T-cell (primary cell): ENCODE data around the gene S100A4. TPM values are rescaled to one million over a fixed set of nuclear protein-coding genes. Genes with fewer than 3 reads are reported as not detected.
A peak's percentile ranks its signal among the peaks of the same experiment; 100 is the strongest.

Source experiments
- ATAC-seq, 4 experiments: fragments of 200-7000 bp in 3 of 4; fragments of 150-1000 bp in 1 of 4; cut with Tn5 transposase; replicated peaks in 1 of 4; 1 replicate in 3 of 4; 2 replicates in 1 of 4; pipeline ENCODE4 v1.10.0; 2021; ENCODE audit warnings: moderate library complexity in 3 of 4, mild to moderate bottlenecking in 2 of 4, moderate number of reproducible peaks in 1 of 4
- CTCF ChIA-PET, 2 donors: fragments of 300-600 bp; sonication (Branson Sonifier 250); formaldehyde crosslinking; loops; one replicate each; lab custom pipeline; 2022; ENCODE audit warnings: antibody characterized with exemption in 2 of 2; lab: Charles Lee
- POLR2A ChIA-PET, 2 donors: fragments of 300-600 bp; sonication (Branson Sonifier 250); formaldehyde crosslinking; loops; one replicate each; lab custom pipeline; 2022; ENCODE audit warnings: antibody characterized with exemption in 2 of 2; lab: Charles Lee
- DNase-seq, 35 experiments: peaks; one replicate each; pipeline versions ENCODE4 v3.0.0 to v3.0.0-alpha.2; 2013 to 2023
- H3K27ac ChIP-seq: one replicate; pipeline ENCODE4 v1.5.1; 2013; ENCODE audit warnings: low read length
- H3K27me3 ChIP-seq, 2 experiments: replicated peaks in 1 of 2; 1 replicate in 1 of 2; 2 replicates in 1 of 2; pipeline versions ENCODE4 v1.6.1 to v1.7.0; 2013; ENCODE audit warnings: low read length in 1 of 2, mixed read lengths in 1 of 2; ENCODE audit not compliant: control insufficient read depth in 2 of 2, insufficient read depth in 2 of 2; ENCODE audit errors: extremely low read depth in 1 of 2
- H3K36me3 ChIP-seq, 2 donors: 1 replicate in 1 of 2; 2 replicates in 1 of 2; pipeline versions ENCODE4 v1.6.1 to v1.7.0; 2013; ENCODE audit warnings: low read length in 1 of 2; ENCODE audit not compliant: control insufficient read depth in 2 of 2, insufficient read depth in 1 of 2; ENCODE audit errors: extremely low read depth in 1 of 2
- H3K4me1 ChIP-seq, 2 experiments: 1 replicate in 1 of 2; 2 replicates in 1 of 2; pipeline versions ENCODE4 v1.6.1 to v1.7.0; 2013; ENCODE audit warnings: low read length in 2 of 2, mixed read lengths in 1 of 2; ENCODE audit not compliant: insufficient read depth in 2 of 2, control insufficient read depth in 1 of 2; ENCODE audit errors: extremely low read depth in 1 of 2
- H3K4me3 ChIP-seq, 2 donors: 1 replicate in 1 of 2; 2 replicates in 1 of 2; pipeline versions ENCODE4 v1.5.1 to v1.7.0; 2013; ENCODE audit warnings: mild to moderate bottlenecking in 2 of 2, low read length in 1 of 2, moderate library complexity in 1 of 2; ENCODE audit not compliant: control insufficient read depth in 1 of 2; ENCODE audit errors: extremely low read depth in 1 of 2
- H3K9me3 ChIP-seq: 2 replicates; pipeline ENCODE4 v1.7.0; 2013
- H3K27ac Mint-ChIP-seq, 2 donors: one replicate each; pipeline ENCODE4 v1.8.0; 2020 to 2021; ENCODE audit warnings: mild to moderate bottlenecking in 2 of 2, mixed read lengths in 2 of 2
- H3K27me3 Mint-ChIP-seq, 2 donors: one replicate each; pipeline ENCODE4 v1.8.0; 2021 to 2022; ENCODE audit warnings: mixed read lengths in 2 of 2
- H3K36me3 Mint-ChIP-seq: one replicate; pipeline ENCODE4 v1.8.0; 2021; ENCODE audit warnings: mixed read lengths
- H3K4me1 Mint-ChIP-seq, 3 donors: one replicate each; pipeline ENCODE4 v1.8.0; 2020 to 2022; ENCODE audit warnings: mixed read lengths in 3 of 3, mild to moderate bottlenecking in 1 of 3
- H3K4me3 Mint-ChIP-seq, 3 donors: one replicate each; pipeline ENCODE4 v1.8.0; 2020 to 2022; ENCODE audit warnings: mild to moderate bottlenecking in 3 of 3, mixed read lengths in 3 of 3, moderate library complexity in 3 of 3
- H3K9me3 Mint-ChIP-seq, 3 donors: one replicate each; pipeline ENCODE4 v1.8.0; 2020 to 2022; ENCODE audit warnings: mixed read lengths in 3 of 3
- WGBS: methylation state at CpG from one replicate; pipeline ENCODE4 v1.1.5; 2013; ENCODE audit warnings: missing lambda C conversion rate; ENCODE audit not compliant: insufficient coverage; 5-methylcytosine and 5-hydroxymethylcytosine counted together
- total RNA-seq, 35 experiments: library from RNA in 6 of 35; stranded (reverse) in 6 of 35; fragments of 120-200 nt in 1 of 35; gene quantifications; one replicate each; pipeline versions ENCODE4 v1.2.1 to v1.2.4 and lab custom pipeline; 2013 to 2026

Gene S100A4
- total RNA-seq, 5 donors from 2014 or later (not counting 1 experiment from before 2014, with no cell fraction given): 297 to 698 (median 384) TPM

GRCh38 chr1:153506386-153506785 is 39.2 kb downstream of the S100A4 start:
- Histone ChIP-seq H3K36me3 (no peaks in the 10 kb centered on the region), H3K27ac (no peak overlapping the region), H3K4me3 (no peak overlapping the region), H3K27me3 (peaks cover 0 to 9% of the 10 kb centered on the region in 2 experiments), H3K4me1 (peaks cover 0 to 5% of the 10 kb centered on the region in 2 experiments), H3K9me3 (no peaks in the 10 kb centered on the region)
- H3K36me3 Mint-ChIP-seq: no peaks in the 10 kb centered on the region
- CTCF ChIA-PET: no interaction called here
- no peak overlapping the region for H3K4me3 Mint-ChIP-seq
- peaks cover 0 to 3% of the 10 kb centered on the region in 2 donors for H3K27me3 Mint-ChIP-seq
- no peak for DNase-seq
- POLR2A ChIA-PET: no interaction called here
- 96% methylated on average over 3 of the region's 5 CpGs for WGBS
- H3K27ac Mint-ChIP-seq: no peak overlapping the region
- peaks cover 4 to 7% (median 6%) of the 10 kb centered on the region in 3 donors for H3K4me1 Mint-ChIP-seq
- H3K9me3 Mint-ChIP-seq: no peaks in the 10 kb centered on the region
- ATAC-seq: no peak

GRCh38 chr1:153505576-153505975 is 40.0 kb downstream of the S100A4 start:
- H3K27ac Mint-ChIP-seq: no peak overlapping the region
- CTCF ChIA-PET: no interaction called here
- ATAC-seq: no peak
- no peak for DNase-seq
- H3K9me3 Mint-ChIP-seq: no peaks in the 10 kb centered on the region
- H3K36me3 Mint-ChIP-seq: no peaks in the 10 kb centered on the region
- peaks cover 0 to 3% of the 10 kb centered on the region in 2 donors for H3K27me3 Mint-ChIP-seq
- Histone ChIP-seq H3K36me3 (no peaks in the 10 kb centered on the region), H3K27me3 (peaks cover 0 to 11% of the 10 kb centered on the region in 2 experiments), H3K4me3 (no peak overlapping the region), H3K9me3 (no peaks in the 10 kb centered on the region), H3K4me1 (no peaks in the 10 kb centered on the region), H3K27ac (no peak overlapping the region)
- POLR2A ChIA-PET: no interaction called here
- no peak overlapping the region for H3K4me3 Mint-ChIP-seq
- H3K4me1 Mint-ChIP-seq: peaks cover 0 to 2% (median 0%) of the 10 kb centered on the region in 3 donors
- no CpG with 5 or more reads among the region's 1 CpG for WGBS

- no peaks in the 10 kb centered on the region for H3K36me3 Mint-ChIP-seq
- POLR2A ChIA-PET: no interaction called here
- no peaks in the 10 kb centered on the region for H3K4me1 Mint-ChIP-seq
- DNase-seq (no peak), ATAC-seq (no peak)
- no peaks in the 10 kb centered on the region for H3K4me1 ChIP-seq
- H3K4me3 ChIP-seq: no peak overlapping the region
- peaks cover 0 to 16% of the 10 kb centered on the region in 2 experiments for H3K27me3 ChIP-seq
- CTCF ChIA-PET: no interaction called here
- H3K27ac ChIP-seq: no peak overlapping the region
- 86% methylated on average over 1 of the region's 3 CpGs for WGBS
- H3K36me3 ChIP-seq: no peaks in the 10 kb centered on the region
- peaks cover 9 to 10% of the 10 kb centered on the region in 2 donors for H3K27me3 Mint-ChIP-seq
- no peaks in the 10 kb centered on the region for H3K9me3 Mint-ChIP-seq
- H3K4me3 Mint-ChIP-seq: no peak overlapping the region
- no peak overlapping the region for H3K27ac Mint-ChIP-seq
- H3K9me3 ChIP-seq: no peaks in the 10 kb centered on the region
Measured at GRCh38 chr1:153503766-153504165, 41.8 kb downstream of the S100A4 start.

- CTCF ChIA-PET: interaction anchor here in 1 of 2 donors (0.6 kb wide), 1 partner anchor 129 kb away, joined by 3 read pairs; no protein-coding TSS in a partner anchor
- no peaks in the 10 kb centered on the region for H3K9me3 Mint-ChIP-seq
- peaks cover 14 to 28% of the 10 kb centered on the region in 2 donors for H3K27me3 Mint-ChIP-seq
- H3K27ac ChIP-seq: no peak overlapping the region
- H3K9me3 ChIP-seq: no peaks in the 10 kb centered on the region
- H3K4me3 ChIP-seq: no peak overlapping the region
- H3K27ac Mint-ChIP-seq: no peak overlapping the region
- no peak for ATAC-seq
- no peaks in the 10 kb centered on the region for H3K4me1 ChIP-seq
- POLR2A ChIA-PET: no interaction called here
- H3K27me3 ChIP-seq: peaks cover 0 to 32% of the 10 kb centered on the region in 2 experiments
- no peak overlapping the region for H3K4me3 Mint-ChIP-seq
- H3K4me1 Mint-ChIP-seq: peaks cover 0 to 4% (median 0%) of the 10 kb centered on the region in 3 donors
- DNase-seq: no peak
- no peaks in the 10 kb centered on the region for H3K36me3 Mint-ChIP-seq
- H3K36me3 ChIP-seq: no peaks in the 10 kb centered on the region
- WGBS: 0% methylated on average over 2 of the region's 2 CpGs
Measured at GRCh38 chr1:153498746-153499145, 46.9 kb downstream of the S100A4 start.

GRCh38 chr1:153495536-153495935 is 50.1 kb downstream of the S100A4 start:
- no peaks in the 10 kb centered on the region for H3K36me3 ChIP-seq
- H3K27me3 ChIP-seq: peaks cover 0 to 32% of the 10 kb centered on the region in 2 experiments
- H3K4me3 ChIP-seq: no peak overlapping the region
- POLR2A ChIA-PET: no interaction called here
- ATAC-seq (no peak), DNase-seq (no peak)
- no peak overlapping the region for H3K4me3 Mint-ChIP-seq
- H3K4me1 Mint-ChIP-seq: peaks cover 0 to 4% (median 0%) of the 10 kb centered on the region in 3 donors
- H3K27me3 Mint-ChIP-seq: peaks cover 24 to 32% of the 10 kb centered on the region in 2 donors
- no peaks in the 10 kb centered on the region for H3K36me3 Mint-ChIP-seq
- WGBS: 75% methylated on average over 3 of the region's 6 CpGs
- no peaks in the 10 kb centered on the region for H3K9me3 Mint-ChIP-seq
- H3K4me1 ChIP-seq: no peaks in the 10 kb centered on the region
- CTCF ChIA-PET: interaction anchor here (0.6 to 2.1 kb wide), 9 partner anchors 10 to 1859 kb away, joined by 3 to 7 read pairs (median 3); partner anchors contain the start of gene S100A9 (in 1 of the 2)
- H3K27ac Mint-ChIP-seq: no peak overlapping the region
- H3K9me3 ChIP-seq: no peaks in the 10 kb centered on the region
- no peak overlapping the region for H3K27ac ChIP-seq

GRCh38 chr1:153494976-153495535 is 50.5 kb downstream of the S100A4 start:
- Mint-ChIP-seq H3K4me3 (no peak overlapping the region), H3K4me1 (peaks cover 0 to 4% (median 0%) of the 10 kb centered on the region in 3 donors), H3K27ac (no peak overlapping the region), H3K27me3 (peaks cover 24 to 32% of the 10 kb centered on the region in 2 donors), H3K9me3 (no peaks in the 10 kb centered on the region), H3K36me3 (no peaks in the 10 kb centered on the region)
- Histone ChIP-seq H3K27me3 (peaks cover 0 to 32% of the 10 kb centered on the region in 2 experiments), H3K36me3 (no peaks in the 10 kb centered on the region), H3K4me1 (no peaks in the 10 kb centered on the region), H3K4me3 (no peak overlapping the region), H3K9me3 (no peaks in the 10 kb centered on the region), H3K27ac (no peak overlapping the region)
- peak; percentile 5 to 77 (median 65) for DNase-seq
- peak; percentile 52 to 72 (median 61) for ATAC-seq
- POLR2A ChIA-PET: interaction anchor here in 1 of 2 donors (0.6 kb wide), 1 partner anchor 114 kb away, joined by 3 read pairs; no protein-coding TSS in a partner anchor
- 61% methylated on average over 5 of the region's 6 CpGs for WGBS
- CTCF ChIA-PET: interaction anchor here (0.7 to 2.1 kb wide), 10 partner anchors 9 to 150 kb away, joined by 3 to 10 read pairs (median 4); partner anchors contain the start of gene S100A9 (in 1 of the 2)
